Measurements from ENCODE around the gene UBQLN1.

The UBQLN1 gene

GRCh38 chr9:83698976-83699585 is 8.7 kb downstream of the UBQLN1 start:
- FAIRE-seq (peak; percentile 83), DNase-seq (ENCODE audit: extremely low spot score, insufficient read length, low read depth) (no peak)

GRCh38 chr9:83691492-83691891 is 16.3 kb downstream of the UBQLN1 start:
- peak; percentile 38 for FAIRE-seq
- no peak for DNase-seq (ENCODE audit: extremely low spot score, insufficient read length, low read depth)

- DNase-seq (ENCODE audit: extremely low spot score, insufficient read length, low read depth), result no peak
- no peak for FAIRE-seq
Measured at GRCh38 chr9:83688921-83689320, 18.8 kb downstream of the UBQLN1 start.

- FAIRE-seq (no peak), DNase-seq (ENCODE audit: extremely low spot score, insufficient read length, low read depth) (no peak)
Measured at GRCh38 chr9:83681490-83681889, 26.3 kb downstream of the UBQLN1 start.

DNA sequence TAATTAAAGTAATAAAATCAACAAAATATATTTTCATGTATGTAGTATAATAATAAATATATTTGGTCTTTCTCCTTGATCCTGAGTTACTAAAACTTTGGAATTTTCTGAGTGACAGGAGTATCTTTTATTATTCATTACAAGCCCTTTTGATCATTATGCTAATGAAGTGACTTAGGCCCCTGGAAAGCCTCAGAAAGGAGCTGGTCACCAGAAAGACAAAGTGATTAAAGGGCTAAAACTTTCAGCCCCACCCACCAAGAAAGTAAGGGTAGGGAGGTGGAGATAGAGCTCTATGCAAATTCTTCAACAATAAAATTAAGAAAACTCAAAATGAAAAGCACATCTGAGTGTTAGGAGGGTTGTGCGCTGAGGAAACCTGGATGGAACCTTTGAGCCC is 27.5 kb downstream of the UBQLN1 start:
- FAIRE-seq (no peak), DNase-seq (ENCODE audit: extremely low spot score, insufficient read length, low read depth) (no peak)

DNA sequence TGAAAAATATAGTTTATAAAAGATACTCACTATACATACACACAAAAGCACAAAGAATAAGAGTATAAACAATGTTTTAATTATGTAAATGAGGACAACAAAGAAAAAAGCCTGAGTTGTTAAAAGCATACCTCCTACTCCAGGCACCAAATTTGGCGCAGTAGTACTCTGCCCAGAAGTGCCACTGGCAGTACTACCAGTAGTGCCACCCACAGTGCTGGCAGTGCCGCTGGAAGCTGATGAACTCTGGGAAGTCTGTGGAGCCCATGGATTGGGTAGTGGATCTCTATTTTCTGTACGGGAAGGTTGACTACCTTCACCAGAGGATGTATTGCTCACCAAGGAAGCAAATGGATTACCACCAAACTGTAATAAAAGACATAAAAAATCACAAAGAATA is 30.2 kb downstream of the UBQLN1 start:
- DNase-seq (ENCODE audit: extremely low spot score, insufficient read length, low read depth) (no peak), FAIRE-seq (no peak)

GRCh38 chr9:83675466-83675865 is 32.3 kb downstream of the UBQLN1 start:
- FAIRE-seq (no peak), DNase-seq (ENCODE audit: extremely low spot score, insufficient read length, low read depth) (no peak)

- FAIRE-seq (no peak), DNase-seq (ENCODE audit: extremely low spot score, insufficient read length, low read depth) (no peak)
Measured at GRCh38 chr9:83671451-83671850, 36.3 kb downstream of the UBQLN1 start.

- DNase-seq (ENCODE audit: extremely low spot score, insufficient read length, low read depth), result no peak
- no peak for FAIRE-seq
Measured at GRCh38 chr9:83670381-83670780, 37.4 kb downstream of the UBQLN1 start.

DNA sequence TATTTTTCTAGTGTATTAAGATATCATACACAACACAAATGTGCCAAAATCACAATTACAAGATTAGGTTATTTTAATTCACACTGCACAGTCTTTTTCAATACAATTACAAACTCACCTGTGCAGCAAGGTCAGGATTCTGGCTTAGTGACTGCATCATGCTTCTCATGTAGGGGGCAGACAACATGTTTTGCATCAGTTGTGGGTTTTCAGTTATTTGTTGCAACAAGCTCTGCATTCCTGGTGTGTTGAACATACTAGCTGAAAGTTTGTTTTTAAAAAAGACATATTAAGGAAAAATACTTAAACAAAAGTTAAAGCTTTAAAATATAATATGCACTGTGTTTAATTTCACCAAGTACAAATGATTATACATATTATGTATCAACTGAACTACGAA is 38.7 kb downstream of the UBQLN1 start:
- FAIRE-seq (no peak), DNase-seq (ENCODE audit: extremely low spot score, insufficient read length, low read depth) (no peak)

DNA sequence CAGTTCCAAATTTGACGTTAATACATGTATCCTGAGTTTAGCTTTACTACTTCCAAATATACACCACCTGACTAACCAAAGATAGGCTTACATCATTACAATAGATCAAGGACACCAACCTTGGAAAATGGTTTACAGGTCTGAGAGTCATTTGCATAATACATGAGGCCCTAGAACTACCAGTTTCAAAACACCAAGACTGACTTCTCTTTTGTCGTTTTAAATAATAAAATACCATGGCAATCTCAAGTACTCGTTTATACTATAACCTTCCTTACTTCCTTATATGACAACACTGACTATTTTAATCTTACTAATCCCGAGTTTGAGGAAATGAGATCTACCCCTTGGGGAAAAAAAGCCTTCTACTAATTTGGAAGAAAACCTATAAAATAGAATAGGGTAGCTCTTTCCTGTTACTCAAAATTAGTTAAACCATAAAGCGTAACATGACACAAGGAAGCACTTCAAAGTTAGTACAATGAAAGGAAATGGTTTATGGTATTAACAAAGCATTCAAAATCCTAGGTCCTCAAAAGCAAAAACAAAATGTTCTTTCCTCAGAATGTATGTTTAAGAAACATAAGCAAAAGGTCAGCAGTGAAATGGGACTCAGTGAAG is 42.1 kb downstream of the UBQLN1 start:
- DNase-seq (ENCODE audit: extremely low spot score, insufficient read length, low read depth) (no peak), FAIRE-seq (peak; percentile 77)

- no peak for DNase-seq (ENCODE audit: extremely low spot score, insufficient read length, low read depth)
- no peak for FAIRE-seq
Measured at GRCh38 chr9:83662933-83663332, 44.8 kb downstream of the UBQLN1 start.

DNA sequence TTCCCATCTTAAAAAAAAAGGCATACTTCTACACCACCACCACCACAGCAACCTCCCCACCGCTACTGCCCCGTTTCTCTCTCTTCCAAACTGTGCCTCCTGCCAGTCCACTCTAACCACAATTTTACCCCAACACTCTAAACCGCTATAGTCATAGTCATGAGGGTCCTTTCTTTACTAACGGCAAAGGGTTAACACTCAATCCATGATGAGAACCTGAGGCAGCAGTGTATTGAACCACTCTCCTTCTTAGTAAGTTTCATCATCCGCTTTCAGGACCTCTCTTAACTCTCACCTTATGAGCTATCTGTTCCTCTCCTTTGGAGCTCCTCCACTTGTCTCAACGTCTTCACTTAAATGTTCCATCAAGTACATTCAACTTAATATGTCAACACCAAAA is 50.8 kb downstream of the UBQLN1 start:
- peak; percentile 77 for FAIRE-seq

GRCh38 chr9:83656032-83656680 is 51.6 kb downstream of the UBQLN1 start:
- FAIRE-seq (peak; percentile 75), DNase-seq (ENCODE audit: extremely low spot score, insufficient read length, low read depth) (no peak)

More for the DNA sequence above, 50.8 kb downstream of the UBQLN1 start:
- no peak for DNase-seq (ENCODE audit: extremely low spot score, insufficient read length, low read depth)

GRCh38 chr9:83655433-83655832 is 52.3 kb downstream of the UBQLN1 start:
- no peak for DNase-seq (ENCODE audit: extremely low spot score, insufficient read length, low read depth)
- FAIRE-seq, result no peak

- FAIRE-seq, result peak; percentile 35
Measured at GRCh38 chr9:83652433-83652832, 55.3 kb downstream of the UBQLN1 start.

DNA sequence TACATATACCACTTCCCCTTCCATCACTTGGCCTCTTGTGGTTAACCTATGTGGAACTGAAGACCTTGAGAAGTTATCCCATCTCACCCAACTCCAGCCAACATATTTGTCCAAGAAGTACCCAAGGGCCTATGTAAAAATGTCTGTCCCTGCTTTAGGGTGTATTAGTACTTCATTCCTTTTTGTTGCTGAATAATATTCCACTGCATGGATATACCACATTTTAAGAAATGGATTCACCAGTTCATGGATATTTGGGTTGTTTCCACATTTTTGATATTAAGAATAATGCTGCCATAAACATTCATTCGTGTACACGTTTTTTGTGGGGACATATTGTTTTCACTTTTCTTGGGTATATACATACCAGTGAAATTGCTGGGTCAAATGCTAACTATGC is 56.2 kb downstream of the UBQLN1 start:
- FAIRE-seq (no peak), DNase-seq (ENCODE audit: extremely low spot score, insufficient read length, low read depth) (no peak)

More at GRCh38 chr9:83652433-83652832, 55.3 kb downstream of the UBQLN1 start:
- DNase-seq (ENCODE audit: extremely low spot score, insufficient read length, low read depth), result no peak

DNA sequence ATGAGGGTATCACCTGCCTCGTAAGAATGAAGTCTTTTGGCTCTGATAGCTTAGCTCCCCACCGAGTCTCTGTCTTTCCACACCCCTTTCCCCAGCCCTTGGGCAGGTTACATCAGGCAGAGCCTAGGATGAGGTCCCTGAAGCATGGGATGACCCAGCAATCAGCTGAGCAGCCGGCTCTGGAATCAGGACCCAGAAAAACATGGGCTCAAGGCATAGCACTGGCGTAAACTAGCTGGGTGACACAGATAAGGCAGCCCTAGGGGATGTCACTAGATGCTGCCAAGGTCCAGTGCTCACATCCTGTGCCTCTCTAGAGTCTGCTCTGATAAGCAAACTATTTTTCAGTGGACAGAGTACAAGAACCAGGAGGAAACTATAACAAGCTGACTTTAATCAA is 58.2 kb downstream of the UBQLN1 start:
- FAIRE-seq (no peak), DNase-seq (ENCODE audit: extremely low spot score, insufficient read length, low read depth) (no peak)

DNA sequence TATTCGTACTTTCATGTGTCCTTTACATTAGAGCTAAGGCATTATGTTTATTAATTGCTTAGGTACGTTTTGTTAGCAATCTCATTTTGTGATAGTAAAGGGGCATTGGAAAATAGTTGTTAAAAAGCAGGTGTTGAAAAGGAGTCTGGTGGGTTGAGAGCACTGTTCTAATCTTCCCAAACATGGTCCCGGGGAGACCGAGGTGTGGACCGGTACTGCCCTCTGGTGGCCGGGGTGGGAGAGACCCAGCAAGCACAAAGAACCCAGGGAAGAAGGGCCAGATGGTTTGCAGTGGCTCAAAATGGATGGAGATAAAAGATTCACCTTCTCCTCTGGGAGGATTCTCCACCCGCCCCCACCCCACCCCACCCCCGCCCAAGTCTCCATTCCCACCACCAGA is 58.7 kb downstream of the UBQLN1 start:
- DNase-seq (ENCODE audit: extremely low spot score, insufficient read length, low read depth) (peak; percentile 33), FAIRE-seq (peak; percentile 91)

DNA sequence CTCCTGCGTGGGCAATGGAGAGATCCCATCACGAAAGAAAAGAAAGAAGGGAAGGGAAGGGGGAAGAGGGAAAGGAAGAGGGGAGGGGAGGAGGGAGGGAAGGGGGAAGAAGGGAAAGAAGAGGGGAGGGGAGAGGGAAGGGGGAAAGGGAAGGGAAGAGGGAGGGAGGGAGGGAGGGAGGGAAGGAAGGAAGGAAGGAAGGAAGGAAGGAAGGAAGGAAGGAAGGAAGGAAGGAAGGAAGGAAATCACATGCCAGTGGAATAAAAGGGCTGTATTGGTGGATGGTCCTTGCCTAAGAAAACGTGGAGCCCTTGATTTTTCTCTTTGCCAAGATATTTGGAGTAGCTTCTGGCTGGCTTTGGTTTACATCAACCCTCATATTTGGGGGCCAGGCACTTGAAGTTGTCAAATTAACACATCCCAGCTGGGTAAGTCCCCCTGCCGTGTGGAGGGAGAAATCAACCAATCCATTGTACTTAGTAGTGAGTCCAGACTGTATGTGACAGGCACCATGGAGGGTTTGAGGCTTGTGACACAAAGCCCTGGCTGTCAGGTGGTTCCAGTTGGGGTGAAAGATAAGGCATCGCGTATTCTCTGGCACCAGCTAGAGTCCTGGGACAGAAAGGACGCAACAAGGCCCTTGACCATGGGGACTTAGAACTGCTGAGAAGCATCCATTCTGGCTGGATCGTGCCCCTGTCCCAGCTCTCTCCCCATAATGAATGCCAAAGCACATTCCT is 61.1 kb downstream of the UBQLN1 start:
- DNase-seq (ENCODE audit: extremely low spot score, insufficient read length, low read depth) (no peak), FAIRE-seq (no peak)

DNA sequence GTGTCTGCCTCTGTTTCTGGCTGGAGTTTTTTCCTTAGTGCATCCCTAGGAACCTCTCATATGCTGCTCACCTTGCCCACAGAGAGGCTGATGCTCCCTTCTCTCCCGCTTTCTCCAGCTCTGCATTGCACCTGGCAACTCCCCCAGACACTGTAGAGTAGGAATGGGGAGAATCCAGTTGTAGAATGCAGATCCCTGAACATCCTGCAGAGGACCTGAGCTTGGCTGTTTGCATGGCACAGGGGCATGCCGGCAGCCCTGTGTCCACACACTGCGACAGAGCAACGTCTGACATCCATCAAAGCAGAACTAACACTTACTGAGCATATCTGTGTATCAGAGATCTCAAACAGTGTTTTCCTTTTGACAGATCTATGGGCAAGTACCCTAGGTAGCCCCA is 65.0 kb downstream of the UBQLN1 start:
- FAIRE-seq, result no peak
- DNase-seq (ENCODE audit: extremely low spot score, insufficient read length, low read depth), result no peak

Measured in GM18507 (cell line).